Suprapubic skin (tissue), 4 donors: ENCODE data around the gene PHYKPL.

Experiments used
- EP300 ChIP-seq: sonication (generic); formaldehyde crosslinking; IDR thresholded peaks from one replicate; pipeline ENCODE4 v1.6.1; 2017; ENCODE audit warnings: antibody characterized with exemption
- POLR2AphosphoS5 ChIP-seq, 3 donors: sonication (generic); formaldehyde crosslinking; IDR thresholded peaks; one replicate each; pipeline ENCODE4 v1.6.1; 2017; ENCODE audit warnings: antibody characterized with exemption in 3 of 3
- TF ChIP-seq, protein P1 (sequence below), 2 donors: fragments of 200-600 bp in 1 of 2; fragments of 450-650 bp in 1 of 2; sonication (generic) in 1 of 2; IDR thresholded peaks; one replicate each; pipeline ENCODE4 v1.5.1; 2016 to 2019; ENCODE audit warnings: antibody characterized with exemption in 2 of 2, mild to moderate bottlenecking in 1 of 2, moderate library complexity in 1 of 2

DNA sequence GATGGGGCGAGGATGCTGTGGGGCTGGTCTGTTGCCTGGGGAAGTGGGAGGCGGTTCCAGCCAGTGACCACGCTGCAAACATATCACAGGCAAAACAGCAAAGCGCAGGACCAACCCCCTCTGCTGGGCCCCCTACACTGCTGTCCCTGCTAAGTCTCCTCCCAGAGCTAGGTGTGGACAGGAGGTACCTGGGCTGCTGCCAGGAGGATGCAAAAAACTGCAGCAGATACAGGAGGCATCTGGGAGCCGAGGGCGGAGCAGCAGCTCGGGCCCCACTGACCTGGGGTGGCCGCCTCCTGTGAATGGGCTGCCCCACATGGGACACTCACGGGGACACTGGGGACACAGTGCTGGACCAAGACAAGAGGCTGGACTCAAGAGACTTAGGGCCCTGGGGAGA is 48.0 kb upstream of the PHYKPL start:
- TF ChIP-seq POLR2AphosphoS5 (IDR thresholded peaks at IDR 0.05) (no peak), EP300 (no peak)
- TF ChIP-seq, protein P1, sequence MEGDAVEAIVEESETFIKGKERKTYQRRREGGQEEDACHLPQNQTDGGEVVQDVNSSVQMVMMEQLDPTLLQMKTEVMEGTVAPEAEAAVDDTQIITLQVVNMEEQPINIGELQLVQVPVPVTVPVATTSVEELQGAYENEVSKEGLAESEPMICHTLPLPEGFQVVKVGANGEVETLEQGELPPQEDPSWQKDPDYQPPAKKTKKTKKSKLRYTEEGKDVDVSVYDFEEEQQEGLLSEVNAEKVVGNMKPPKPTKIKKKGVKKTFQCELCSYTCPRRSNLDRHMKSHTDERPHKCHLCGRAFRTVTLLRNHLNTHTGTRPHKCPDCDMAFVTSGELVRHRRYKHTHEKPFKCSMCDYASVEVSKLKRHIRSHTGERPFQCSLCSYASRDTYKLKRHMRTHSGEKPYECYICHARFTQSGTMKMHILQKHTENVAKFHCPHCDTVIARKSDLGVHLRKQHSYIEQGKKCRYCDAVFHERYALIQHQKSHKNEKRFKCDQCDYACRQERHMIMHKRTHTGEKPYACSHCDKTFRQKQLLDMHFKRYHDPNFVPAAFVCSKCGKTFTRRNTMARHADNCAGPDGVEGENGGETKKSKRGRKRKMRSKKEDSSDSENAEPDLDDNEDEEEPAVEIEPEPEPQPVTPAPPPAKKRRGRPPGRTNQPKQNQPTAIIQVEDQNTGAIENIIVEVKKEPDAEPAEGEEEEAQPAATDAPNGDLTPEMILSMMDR (IDR thresholded peaks at IDR 0.05) = no peak
